Mesothelial cell of epicardium (in vitro differentiated cells): ENCODE data around the gene IPO11. TPM values are rescaled to one million over a fixed set of nuclear protein-coding genes. Genes with fewer than 3 reads are reported as not detected.
"Not testable (repeated sequence)": the region's sequence is repeated elsewhere in the genome, so short reads cannot be mapped to it uniquely, and the experiment has no call there.

Experiments
- DNase-seq, 2 experiments: peaks; one replicate each; pipeline ENCODE4 v3.0.0; 2021; ENCODE audit warnings: low spot score in 2 of 2; ENCODE audit not compliant: unreplicated experiment in 2 of 2
- H3K27ac Mint-ChIP-seq: 2 replicates; pipeline ENCODE4 v1.8.0; 2021; ENCODE audit warnings: mixed read lengths
- H3K27me3 Mint-ChIP-seq: 2 replicates; pipeline ENCODE4 v1.8.0; 2021; ENCODE audit warnings: low read depth, mixed read lengths
- H3K36me3 Mint-ChIP-seq: 2 replicates; pipeline ENCODE4 v1.8.0; 2021; ENCODE audit warnings: mixed read lengths
- H3K4me1 Mint-ChIP-seq: 2 replicates; pipeline ENCODE4 v1.8.0; 2021; ENCODE audit warnings: mixed read lengths
- H3K4me3 Mint-ChIP-seq: 2 replicates; pipeline ENCODE4 v1.8.0; 2021; ENCODE audit warnings: mild to moderate bottlenecking, moderate library complexity, mixed read lengths
- H3K9me3 Mint-ChIP-seq: 2 replicates; pipeline ENCODE4 v1.8.0; 2021; ENCODE audit warnings: mixed read lengths
- total RNA-seq: library from RNA; stranded (reverse); gene quantifications from 3 replicates; pipeline ENCODE4 v1.2.1, GENCODE V29; 2021
- TF ChIP-seq, protein P1 (sequence below): fragments of 200-600 bp; sonication (generic); IDR thresholded peaks from one replicate; pipeline ENCODE4 v1.5.0; 2021; ENCODE audit warnings: antibody characterized with exemption; ENCODE audit not compliant: unreplicated experiment

IPO11 gene
- total RNA-seq, 1 donor from 2014 or later, result 31.9 TPM

DNA sequence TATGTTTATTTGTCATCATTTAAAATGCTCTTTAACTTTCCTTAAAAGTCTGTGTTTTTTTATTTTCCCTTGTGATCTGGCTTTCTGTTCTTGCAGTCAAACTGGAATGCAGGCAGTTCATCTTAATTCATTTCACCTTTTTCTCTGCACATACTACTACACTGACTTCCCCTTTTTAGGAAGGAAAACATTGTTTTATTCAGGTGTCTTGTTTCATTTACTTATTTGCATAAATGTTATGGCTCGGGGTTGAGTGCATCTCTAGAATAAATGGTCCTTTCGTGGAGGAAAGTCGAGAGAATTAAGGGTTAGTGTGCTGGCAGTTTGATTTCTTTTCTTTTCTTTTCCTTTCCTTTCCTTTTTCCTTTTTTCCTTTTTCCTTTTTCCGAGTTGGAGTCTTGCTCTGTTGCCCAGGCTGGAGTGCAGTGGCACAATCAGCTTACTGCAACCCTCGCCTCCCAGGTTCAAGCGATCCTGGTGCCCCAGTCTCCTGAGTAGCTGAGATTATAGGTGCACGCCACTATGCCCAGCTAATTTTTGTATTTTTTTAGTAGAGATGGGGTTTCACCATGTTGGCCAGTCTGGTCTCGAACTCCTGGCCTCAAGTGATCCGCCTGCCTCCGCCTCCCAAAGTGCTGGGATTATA lies 90.0 kb downstream of the IPO11 start:
- Mint-ChIP-seq H3K27ac (peak overlapping the region; percentile 13), H3K36me3 (peaks cover 7% of the 10 kb centered on the region), H3K27me3 (no peaks in the 10 kb centered on the region), H3K4me1 (peaks cover 8% of the 10 kb centered on the region), H3K4me3 (no peak overlapping the region), H3K9me3 (no peaks in the 10 kb centered on the region)
- DNase-seq, result no peak
- TF ChIP-seq, protein P1, sequence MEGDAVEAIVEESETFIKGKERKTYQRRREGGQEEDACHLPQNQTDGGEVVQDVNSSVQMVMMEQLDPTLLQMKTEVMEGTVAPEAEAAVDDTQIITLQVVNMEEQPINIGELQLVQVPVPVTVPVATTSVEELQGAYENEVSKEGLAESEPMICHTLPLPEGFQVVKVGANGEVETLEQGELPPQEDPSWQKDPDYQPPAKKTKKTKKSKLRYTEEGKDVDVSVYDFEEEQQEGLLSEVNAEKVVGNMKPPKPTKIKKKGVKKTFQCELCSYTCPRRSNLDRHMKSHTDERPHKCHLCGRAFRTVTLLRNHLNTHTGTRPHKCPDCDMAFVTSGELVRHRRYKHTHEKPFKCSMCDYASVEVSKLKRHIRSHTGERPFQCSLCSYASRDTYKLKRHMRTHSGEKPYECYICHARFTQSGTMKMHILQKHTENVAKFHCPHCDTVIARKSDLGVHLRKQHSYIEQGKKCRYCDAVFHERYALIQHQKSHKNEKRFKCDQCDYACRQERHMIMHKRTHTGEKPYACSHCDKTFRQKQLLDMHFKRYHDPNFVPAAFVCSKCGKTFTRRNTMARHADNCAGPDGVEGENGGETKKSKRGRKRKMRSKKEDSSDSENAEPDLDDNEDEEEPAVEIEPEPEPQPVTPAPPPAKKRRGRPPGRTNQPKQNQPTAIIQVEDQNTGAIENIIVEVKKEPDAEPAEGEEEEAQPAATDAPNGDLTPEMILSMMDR, result no peak

DNA sequence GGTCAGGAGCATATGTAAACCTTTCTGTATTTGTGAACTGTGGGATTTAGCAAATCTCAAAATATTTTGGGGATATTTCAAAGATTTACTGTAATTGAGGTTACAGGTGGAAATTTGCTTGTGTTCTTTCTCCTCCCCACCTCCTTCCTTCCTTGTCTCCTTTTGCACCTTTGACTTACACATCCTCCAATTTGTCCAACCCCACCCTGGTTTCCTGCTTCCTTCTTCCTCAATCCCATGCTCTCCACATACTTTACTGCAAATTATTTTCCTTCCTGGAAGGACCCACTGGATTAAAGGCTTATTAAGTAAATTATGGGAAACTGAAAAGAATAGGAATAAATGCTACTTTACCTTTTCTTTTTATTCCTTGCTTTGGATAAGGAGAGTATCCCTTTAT lies 91.6 kb downstream of the IPO11 start:
- TF ChIP-seq, protein P1, result no peak
- H3K27ac Mint-ChIP-seq, result no peak overlapping the region
- no peaks in the 10 kb centered on the region for H3K27me3 Mint-ChIP-seq
- DNase-seq, result no peak
- H3K4me3 Mint-ChIP-seq, result no peak overlapping the region
- H3K9me3 Mint-ChIP-seq, result peaks cover 3% of the 10 kb centered on the region
- peaks cover 8% of the 10 kb centered on the region for H3K4me1 Mint-ChIP-seq
- peaks cover 13% of the 10 kb centered on the region for H3K36me3 Mint-ChIP-seq

DNA sequence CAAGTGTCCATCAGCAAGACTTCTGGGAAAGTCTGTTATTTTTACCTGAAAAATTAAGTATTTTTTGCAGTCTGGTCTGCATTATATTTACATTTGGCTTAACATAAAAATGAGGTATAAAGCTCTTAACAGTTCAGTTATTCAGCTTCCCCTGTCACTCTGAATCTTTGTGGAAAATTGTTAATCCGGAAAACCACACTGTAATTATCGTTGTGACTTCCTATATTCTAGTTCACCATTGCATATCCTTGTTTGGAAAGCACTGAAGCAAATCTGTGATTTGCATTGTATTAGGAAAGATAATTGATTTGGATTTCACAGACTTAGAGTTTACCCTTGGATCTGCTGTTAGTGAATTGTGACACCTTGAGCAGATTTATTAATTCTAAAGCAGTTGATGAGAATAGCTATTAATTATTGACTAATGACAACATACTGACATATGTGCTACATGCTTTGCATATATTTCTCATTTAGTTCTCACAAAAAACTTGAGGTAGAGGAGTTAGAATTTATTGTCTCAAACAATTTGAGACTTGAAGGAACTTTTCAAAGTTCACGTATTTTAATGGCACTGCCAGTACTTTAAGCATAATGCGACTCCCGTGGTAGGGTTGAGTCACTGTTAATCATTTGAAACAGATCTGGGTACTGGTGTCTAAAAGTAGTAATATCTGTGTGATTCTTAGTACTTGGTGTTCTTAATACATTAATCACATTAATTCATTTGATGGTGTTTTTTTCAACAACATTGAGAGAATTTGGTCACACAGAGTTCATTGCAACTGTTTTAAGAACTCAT lies 94.3 kb downstream of the IPO11 start:
- H3K4me1 Mint-ChIP-seq, result peaks cover 8% of the 10 kb centered on the region
- H3K27ac Mint-ChIP-seq, result no peak overlapping the region
- no peak overlapping the region for H3K4me3 Mint-ChIP-seq
- peaks cover 3% of the 10 kb centered on the region for H3K9me3 Mint-ChIP-seq
- H3K27me3 Mint-ChIP-seq, result no peaks in the 10 kb centered on the region
- DNase-seq, result no peak
- H3K36me3 Mint-ChIP-seq, result peaks cover 8% of the 10 kb centered on the region
- TF ChIP-seq, protein P1, result no peak

DNA sequence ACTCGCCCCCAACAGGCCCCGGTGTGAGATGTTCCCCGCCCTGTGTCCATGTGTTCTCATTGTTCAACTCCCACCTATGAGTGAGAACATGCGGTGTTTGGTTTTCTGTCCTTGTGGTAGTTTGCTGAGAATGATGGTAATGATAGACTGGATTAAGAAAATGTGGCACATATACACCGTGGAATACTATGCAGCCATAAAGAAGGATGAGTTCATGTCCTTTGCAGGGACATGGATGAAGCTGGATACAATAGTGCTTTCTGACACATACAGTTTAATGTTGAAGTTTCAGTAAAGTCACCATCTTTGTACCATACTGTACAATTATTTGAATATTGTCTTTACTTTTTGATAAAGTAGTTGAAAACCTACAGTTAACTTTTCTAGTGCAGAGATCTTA lies 96.2 kb downstream of the IPO11 start:
- H3K9me3 Mint-ChIP-seq, H3K4me3 Mint-ChIP-seq, H3K36me3 Mint-ChIP-seq, H3K27ac Mint-ChIP-seq, H3K4me1 Mint-ChIP-seq, H3K27me3 Mint-ChIP-seq, DNase-seq: not testable (repeated sequence)

DNA sequence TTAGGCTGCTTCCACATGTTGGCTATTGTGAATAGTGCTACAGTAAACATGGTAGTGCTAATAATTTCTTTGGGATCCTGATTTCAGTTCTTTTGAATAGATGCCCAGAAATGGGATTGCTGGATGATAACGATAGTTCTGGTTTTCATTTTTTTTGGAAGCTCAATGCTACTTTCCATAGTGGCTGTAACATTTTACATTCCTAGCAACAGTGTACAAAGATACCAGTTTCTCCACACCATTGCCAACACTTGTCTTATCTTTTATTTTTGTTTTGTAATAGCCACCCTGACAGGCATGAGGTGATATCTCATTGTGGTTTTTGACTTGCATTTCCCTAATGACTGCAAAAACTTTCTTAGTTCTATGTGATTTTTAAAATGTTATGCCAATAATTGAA lies 97.2 kb downstream of the IPO11 start:
- TF ChIP-seq, protein P1, result no peak
- H3K4me3 Mint-ChIP-seq, result no peak overlapping the region
- peaks cover 11% of the 10 kb centered on the region for H3K36me3 Mint-ChIP-seq
- DNase-seq, result no peak
- no peaks in the 10 kb centered on the region for H3K4me1 Mint-ChIP-seq
- H3K27me3 Mint-ChIP-seq, result no peaks in the 10 kb centered on the region
- no peak overlapping the region for H3K27ac Mint-ChIP-seq
- H3K9me3 Mint-ChIP-seq, result peaks cover 3% of the 10 kb centered on the region

DNA sequence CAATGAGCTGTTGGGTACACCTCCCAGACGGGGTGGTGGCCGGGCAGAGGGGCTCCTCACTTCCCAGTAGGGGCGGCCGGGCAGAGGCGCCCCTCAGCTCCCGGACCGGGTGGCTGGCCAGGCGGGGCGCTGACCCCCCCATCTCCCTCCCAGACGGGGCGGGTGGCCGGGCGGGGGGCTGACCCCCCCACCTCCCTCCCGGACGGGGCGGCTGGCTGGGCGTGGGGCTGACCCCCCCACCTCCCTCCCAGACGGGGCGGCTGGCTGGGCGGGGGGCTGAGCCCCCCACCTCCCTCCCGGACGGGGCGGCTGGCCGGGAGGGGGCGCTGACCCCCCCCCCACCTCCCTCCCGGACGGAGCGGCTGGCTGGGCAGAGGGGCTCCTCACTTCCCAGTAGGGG lies 100.5 kb downstream of the IPO11 start:
- not testable (repeated sequence) for H3K9me3 Mint-ChIP-seq, H3K27me3 Mint-ChIP-seq, DNase-seq, H3K4me1 Mint-ChIP-seq, H3K27ac Mint-ChIP-seq, H3K4me3 Mint-ChIP-seq
- peaks cover 20% of the 10 kb centered on the region for H3K36me3 Mint-ChIP-seq
